Measurements from ENCODE around the gene POP7.
A peak's percentile ranks its signal among the peaks of the same experiment; 100 is the strongest.

DNA sequence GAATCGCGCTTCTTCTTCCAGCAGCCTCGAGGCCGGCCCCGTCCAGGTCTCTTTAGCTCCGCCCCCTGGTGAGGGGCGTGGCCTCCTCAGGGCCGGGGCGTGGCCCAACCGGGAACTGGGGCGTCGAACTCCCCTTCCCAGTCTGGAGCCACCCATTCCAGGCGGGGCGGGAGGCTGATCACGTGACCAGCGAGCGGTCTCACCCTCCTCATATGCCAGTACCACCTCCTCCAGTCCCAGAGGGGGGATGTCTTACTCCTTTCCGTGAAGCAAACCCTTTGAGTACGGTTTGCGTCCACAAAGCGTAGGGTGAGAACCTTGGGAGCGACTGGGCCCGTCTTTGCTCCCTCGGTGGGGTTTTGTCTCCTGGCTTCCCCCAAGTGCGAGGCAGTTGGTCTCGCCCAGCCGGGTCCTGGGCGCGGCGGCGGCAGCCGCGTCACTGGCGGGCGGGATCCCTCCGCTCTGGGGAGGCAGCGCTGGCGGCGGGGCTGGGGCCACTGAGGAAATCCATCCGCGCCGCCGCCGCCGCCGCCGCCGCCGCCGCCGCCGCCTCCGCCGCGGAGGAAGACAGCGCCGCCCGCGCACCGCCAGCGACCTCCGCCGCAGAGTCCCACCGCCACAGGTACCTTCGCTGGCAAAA is 32.5 kb upstream of the POP7 start, which contains the start of gene GNB2:
- TF ChIP-seq, protein P1, sequence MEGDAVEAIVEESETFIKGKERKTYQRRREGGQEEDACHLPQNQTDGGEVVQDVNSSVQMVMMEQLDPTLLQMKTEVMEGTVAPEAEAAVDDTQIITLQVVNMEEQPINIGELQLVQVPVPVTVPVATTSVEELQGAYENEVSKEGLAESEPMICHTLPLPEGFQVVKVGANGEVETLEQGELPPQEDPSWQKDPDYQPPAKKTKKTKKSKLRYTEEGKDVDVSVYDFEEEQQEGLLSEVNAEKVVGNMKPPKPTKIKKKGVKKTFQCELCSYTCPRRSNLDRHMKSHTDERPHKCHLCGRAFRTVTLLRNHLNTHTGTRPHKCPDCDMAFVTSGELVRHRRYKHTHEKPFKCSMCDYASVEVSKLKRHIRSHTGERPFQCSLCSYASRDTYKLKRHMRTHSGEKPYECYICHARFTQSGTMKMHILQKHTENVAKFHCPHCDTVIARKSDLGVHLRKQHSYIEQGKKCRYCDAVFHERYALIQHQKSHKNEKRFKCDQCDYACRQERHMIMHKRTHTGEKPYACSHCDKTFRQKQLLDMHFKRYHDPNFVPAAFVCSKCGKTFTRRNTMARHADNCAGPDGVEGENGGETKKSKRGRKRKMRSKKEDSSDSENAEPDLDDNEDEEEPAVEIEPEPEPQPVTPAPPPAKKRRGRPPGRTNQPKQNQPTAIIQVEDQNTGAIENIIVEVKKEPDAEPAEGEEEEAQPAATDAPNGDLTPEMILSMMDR (IDR thresholded peaks at IDR 0.05): no peak
- TF ChIP-seq POLR2AphosphoS5 (IDR thresholded peaks at IDR 0.05): peak; percentile 81 to 89 (median 82)
